BJ (cell line): Measurements from ENCODE around the gene SLC44A3. TPM values are rescaled to one million over a fixed set of nuclear protein-coding genes. Genes with fewer than 3 reads are reported as not detected.
A peak's percentile ranks its signal among the peaks of the same experiment; 100 is the strongest.

Experiments
- CTCF ChIA-PET: fragments of 350-600 bp; formaldehyde crosslinking; extraction: SDS; loops from one replicate; lab custom pipeline; 2021; ENCODE audit warnings: antibody characterized with exemption, inconsistent platforms; lab: Yijun Ruan, JAX
- POLR2A ChIA-PET: fragments of 300-600 bp; sonication (Branson Sonifier 250); formaldehyde crosslinking; extraction: SDS; loops from one replicate; lab custom pipeline; 2021; ENCODE audit warnings: antibody characterized with exemption; lab: Charles Lee
- DNase-seq: peaks from one replicate; pipeline ENCODE4 v3.0.0-alpha.2; 2011; ENCODE audit warnings: low read depth
- H3K27me3 ChIP-seq: 2 replicates; pipeline ENCODE4 v1.6.0; 2011; ENCODE audit warnings: low read length; ENCODE audit not compliant: control insufficient read depth, insufficient read depth
- H3K36me3 ChIP-seq: 2 replicates; pipeline ENCODE4 v1.5.1; 2011; ENCODE audit warnings: low read length; ENCODE audit not compliant: control insufficient read depth, insufficient read depth
- H3K4me3 ChIP-seq: 2 replicates; pipeline ENCODE4 v1.5.1; 2011; ENCODE audit warnings: low read depth, mild to moderate bottlenecking, control low read depth, low read length
- CTCF ChIP-seq: IDR thresholded peaks from 2 replicates; pipeline ENCODE4 v1.5.1; 2011; ENCODE audit warnings: low read depth, mild to moderate bottlenecking, control low read depth, inconsistent platforms, low read length, moderate library complexity; ENCODE audit not compliant: insufficient read depth
- polyA plus RNA-seq: library from polyadenylated mRNA; depleted of rRNA; stranded (reverse); fragments of >200 nt; gene quantifications from 2 replicates; pipeline ENCODE4 v1.2.3, GENCODE V29; 2011

Gene SLC44A3
- polyA plus RNA-seq, 1 experiment: 1.1 TPM

- no peaks in the 10 kb centered on the region for H3K36me3 ChIP-seq
- POLR2A ChIA-PET: no interaction called here
- H3K27me3 ChIP-seq: no peaks in the 10 kb centered on the region; the same call in 1 of the 2 replicates
- no peak overlapping the region for H3K4me3 ChIP-seq
- DNase-seq: no peak
- CTCF ChIA-PET: interaction anchor here (1.1 to 7.0 kb wide), 6 partner anchors 7 to 196 kb away, joined by 3 to 116 read pairs (median 30); no protein-coding TSS in a partner anchor
- 0 out of 2 replicates have a peak, but pooled peaks have one; percentile 6 for TF ChIP-seq CTCF
These were observed 32.6 kb downstream of the SLC44A3 start for GRCh38 chr1:94852788-94853187.

GRCh38 chr1:94854458-94855306 is 34.5 kb downstream of the SLC44A3 start:
- ChIA-PET POLR2A (interaction anchor here (0.6 to 1.2 kb wide), 4 partner anchors 9 to 192 kb away, joined by 5 to 6 read pairs (median 5); no protein-coding TSS in a partner anchor), CTCF (interaction anchor here (0.6 to 7.0 kb wide), 52 partner anchors 9 to 379 kb away, joined by 3 to 116 read pairs (median 5); partner anchors contain the start of genes CNN3 and RWDD3)
- H3K36me3 ChIP-seq: no peaks in the 10 kb centered on the region
- no peak for DNase-seq
- H3K4me3 ChIP-seq: peak overlapping the region; percentile 40
- H3K27me3 ChIP-seq: no peaks in the 10 kb centered on the region; the same call in 1 of the 2 replicates
- peak; percentile 92 for TF ChIP-seq CTCF

GRCh38 chr1:94855307-94855700 is 35.1 kb downstream of the SLC44A3 start:
- TF ChIP-seq CTCF: no peak
- H3K36me3 ChIP-seq: no peaks in the 10 kb centered on the region
- no peak overlapping the region for H3K4me3 ChIP-seq
- no peaks in the 10 kb centered on the region; the same call in 1 of the 2 replicates for H3K27me3 ChIP-seq
- DNase-seq: no peak
- ChIA-PET CTCF (interaction anchor here (0.9 to 7.0 kb wide), 22 partner anchors 9 to 378 kb away, joined by 3 to 116 read pairs (median 10); partner anchors contain the start of gene RWDD3), POLR2A (interaction anchor here (0.7 kb wide), 1 partner anchor 72 kb away, joined by 3 read pairs; the partner anchor contains the start of gene CNN3)

GRCh38 chr1:94856004-94856403 is 35.8 kb downstream of the SLC44A3 start:
- CTCF ChIA-PET: interaction anchor here (0.6 to 7.0 kb wide), 10 partner anchors 8 to 189 kb away, joined by 3 to 116 read pairs (median 27); no protein-coding TSS in a partner anchor
- H3K4me3 ChIP-seq: no peak overlapping the region
- TF ChIP-seq CTCF: no peak
- no peak for DNase-seq
- no peaks in the 10 kb centered on the region for H3K36me3 ChIP-seq
- no peaks in the 10 kb centered on the region for H3K27me3 ChIP-seq
- POLR2A ChIA-PET: interaction anchor here (0.7 kb wide), 1 partner anchor 71 kb away, joined by 3 read pairs; the partner anchor contains the start of gene CNN3

- no peaks in the 10 kb centered on the region for H3K27me3 ChIP-seq
- TF ChIP-seq CTCF: no peak
- H3K4me3 ChIP-seq: no peak overlapping the region
- DNase-seq: no peak
- no peaks in the 10 kb centered on the region for H3K36me3 ChIP-seq
- POLR2A ChIA-PET: no interaction called here
- CTCF ChIA-PET: interaction anchor here (2.2 to 7.0 kb wide), 4 partner anchors 67 to 188 kb away, joined by 8 to 116 read pairs (median 65); no protein-coding TSS in a partner anchor
These were observed 36.7 kb downstream of the SLC44A3 start for GRCh38 chr1:94856868-94857267.
